ENCODE data around the gene MUC22. TPM values are rescaled to one million over a fixed set of nuclear protein-coding genes. Genes with fewer than 3 reads are reported as not detected.
"Not testable (repeated sequence)": the region's sequence is repeated elsewhere in the genome, so short reads cannot be mapped to it uniquely, and the experiment has no call there.

MUC22 gene
- total and polyA plus RNA-seq, 9 donors: not detected

GRCh38 chr6:31063906-31064435, 53.7 kb downstream of the MUC22 start:
- no peak for TF ChIP-seq EP300 (IDR thresholded peaks at IDR 0.05)
- no peak for TF ChIP-seq CTCF (IDR thresholded peaks at IDR 0.05)
- Histone ChIP-seq H3K36me3 (no peaks in the 10 kb centered on the region), H3K9me3 (no peaks in the 10 kb centered on the region), H3K4me1 (ENCODE audit: insufficient read depth) (no peaks in the 10 kb centered on the region), H3K27ac (no peak overlapping the region), H3K27me3 (no peaks in the 10 kb centered on the region), H3K4me3 (no peak overlapping the region)
- DNase-seq: no peak
- intact Hi-C loops (cut with DNase I): loop anchor here in 1 of 4 donors (10.0 kb wide), 1 partner anchor 139 kb away; no protein-coding TSS in a partner anchor
- 82 to 85% (median 83%) methylated on average over 7 of the region's 7 CpGs for WGBS, 3 donors

- Histone ChIP-seq H3K27ac (no peak overlapping the region), H3K27me3 (no peaks in the 10 kb centered on the region), H3K36me3 (no peaks in the 10 kb centered on the region), H3K4me3 (no peak overlapping the region), H3K9me3 (no peaks in the 10 kb centered on the region), H3K4me1 (ENCODE audit: insufficient read depth) (no peaks in the 10 kb centered on the region)
- 36 to 57% (median 49%) methylated on average over 2 of the region's 2 CpGs for WGBS, 3 donors
- no peak for DNase-seq
- TF ChIP-seq EP300 (IDR thresholded peaks at IDR 0.05): no peak
- TF ChIP-seq POLR2A (IDR thresholded peaks at IDR 0.05): no peak
- no peak for TF ChIP-seq CTCF (IDR thresholded peaks at IDR 0.05)
- intact Hi-C loops (cut with DNase I): loop anchor here in 1 of 4 donors (10.0 kb wide), 1 partner anchor 141 kb away; no protein-coding TSS in a partner anchor
These were observed 55.3 kb downstream of the MUC22 start for GRCh38 chr6:31065556-31065955.

DNA sequence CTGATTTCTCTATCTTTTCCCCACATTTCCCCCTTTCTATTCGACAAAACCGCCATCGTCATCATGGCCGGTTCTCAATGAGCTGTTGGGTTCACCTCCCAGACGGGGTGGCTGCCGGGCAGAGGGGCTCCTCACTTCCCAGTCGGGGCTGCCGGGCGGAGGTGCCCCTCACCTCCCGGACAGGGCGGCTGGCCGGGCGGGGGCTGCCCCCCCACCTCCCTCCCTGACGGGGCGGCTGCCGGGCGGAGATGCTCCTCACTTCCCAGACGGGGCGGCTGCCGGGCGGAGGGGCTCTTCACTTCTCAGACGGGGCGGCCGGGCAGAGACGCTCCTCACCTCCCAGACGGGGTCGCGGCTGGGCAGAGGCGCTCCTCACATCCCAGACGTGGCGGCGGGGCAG, 56.8 kb downstream of the MUC22 start:
- H3K27me3 ChIP-seq; H3K36me3 ChIP-seq; H3K4me1 ChIP-seq (ENCODE audit: insufficient read depth); H3K27ac ChIP-seq; DNase-seq; H3K9me3 ChIP-seq; H3K4me3 ChIP-seq: not testable (repeated sequence)
- intact Hi-C loops (cut with DNase I): loop anchor here in 1 of 4 donors (10.0 kb wide), 1 partner anchor 142 kb away; no protein-coding TSS in a partner anchor
- 88 to 93% (median 92%) methylated on average over 16 to 32 of the region's 32 CpGs for WGBS, 3 donors

DNA sequence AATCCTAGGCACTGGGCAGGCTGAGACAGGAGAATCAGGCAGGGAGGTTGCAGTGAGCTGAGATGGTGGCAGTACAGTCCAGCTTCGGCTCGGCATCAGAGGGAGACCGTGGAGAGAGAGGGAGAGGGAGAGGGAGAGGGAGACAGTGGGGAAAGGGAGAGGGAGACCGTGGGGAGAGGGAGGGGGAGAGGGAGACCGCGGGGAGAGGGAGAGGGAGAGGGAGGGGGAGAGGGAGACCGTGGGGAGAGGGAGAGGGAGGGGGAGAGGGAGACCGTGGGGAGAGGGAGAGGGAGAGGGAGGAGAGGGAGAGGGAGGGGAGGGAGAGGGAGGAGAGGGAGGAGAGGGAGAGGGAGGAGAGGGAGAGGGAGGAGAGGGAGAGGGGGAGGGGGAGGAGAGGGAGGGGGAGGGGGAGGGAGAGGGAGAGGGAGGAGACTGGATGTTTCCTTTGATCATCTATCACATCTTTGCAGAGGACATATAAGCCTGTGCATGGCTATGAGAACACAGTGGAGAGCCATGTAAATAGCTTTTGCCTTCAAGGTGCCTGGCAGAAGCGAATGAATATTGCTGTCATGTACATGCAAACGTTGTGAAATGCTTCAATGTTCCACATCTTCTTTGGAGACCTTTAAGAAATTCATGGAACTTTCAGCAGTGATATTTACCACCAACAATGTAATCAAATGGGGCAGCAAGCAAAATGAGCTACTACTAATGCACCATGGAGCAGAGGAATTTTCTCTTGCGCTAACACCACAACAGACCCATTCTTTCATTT, 57.8 kb downstream of the MUC22 start:
- H3K27me3 ChIP-seq; H3K4me1 ChIP-seq (ENCODE audit: insufficient read depth); H3K36me3 ChIP-seq; H3K9me3 ChIP-seq; H3K27ac ChIP-seq; H3K4me3 ChIP-seq; DNase-seq: not testable (repeated sequence)
- WGBS, 3 donors: 54 to 69% (median 66%) methylated on average over 7 of the region's 11 CpGs
- intact Hi-C loops (cut with DNase I): loop anchor here in 1 of 4 donors (10.0 kb wide), 1 partner anchor 143 kb away; no protein-coding TSS in a partner anchor

- Histone ChIP-seq H3K4me3 (no peak overlapping the region), H3K9me3 (no peaks in the 10 kb centered on the region), H3K27ac (no peak overlapping the region), H3K4me1 (ENCODE audit: insufficient read depth) (no peaks in the 10 kb centered on the region), H3K27me3 (no peaks in the 10 kb centered on the region), H3K36me3 (no peaks in the 10 kb centered on the region)
- intact Hi-C loops (cut with DNase I): loop anchor here in 1 of 4 donors (10.0 kb wide), 1 partner anchor 144 kb away; no protein-coding TSS in a partner anchor
- peak; percentile 52 to 72 (median 65) for DNase-seq
- no peak for TF ChIP-seq POLR2A (IDR thresholded peaks at IDR 0.05)
- peak; percentile 15 to 52 (median 41) for TF ChIP-seq CTCF (IDR thresholded peaks at IDR 0.05)
- WGBS, 3 donors: 54 to 62% (median 55%) methylated on average over 13 of the region's 13 CpGs
These were observed 58.5 kb downstream of the MUC22 start for GRCh38 chr6:31068669-31069340.
